ENCODE results near the gene STK24. TPM values are rescaled to one million over a fixed set of nuclear protein-coding genes. Genes with fewer than 3 reads are reported as not detected.

STK24 gene
- total RNA-seq, 3 donors from 2014 or later: 135 to 152 (median 142) TPM

GRCh38 chr13:98483601-98484288 is 93.2 kb downstream of the STK24 start:
- DNase-seq (no peak), ATAC-seq (no peak)
- H3K36me3 Mint-ChIP-seq (ENCODE audit: insufficient read depth): peaks cover 19% of the 10 kb centered on the region
- peaks cover 88% of the 10 kb centered on the region for H3K4me1 Mint-ChIP-seq (ENCODE audit: low read depth)
- H3K4me3 Mint-ChIP-seq: no peak overlapping the region
- no peaks in the 10 kb centered on the region for H3K27me3 Mint-ChIP-seq (ENCODE audit: low read depth)
- no peaks in the 10 kb centered on the region for H3K9me3 Mint-ChIP-seq

- Mint-ChIP-seq H3K4me3 (no peak overlapping the region), H3K36me3 (ENCODE audit: insufficient read depth) (peaks cover 22% of the 10 kb centered on the region), H3K4me1 (ENCODE audit: low read depth) (peaks cover 89% of the 10 kb centered on the region), H3K27me3 (ENCODE audit: low read depth) (no peaks in the 10 kb centered on the region), H3K9me3 (no peaks in the 10 kb centered on the region)
- no peak for ATAC-seq
- no peak for DNase-seq
These were observed 94.1 kb downstream of the STK24 start for GRCh38 chr13:98482476-98483444.

GRCh38 chr13:98480915-98481877 is 95.7 kb downstream of the STK24 start:
- Mint-ChIP-seq H3K4me1 (ENCODE audit: low read depth) (peaks cover 89% of the 10 kb centered on the region), H3K27me3 (ENCODE audit: low read depth) (no peaks in the 10 kb centered on the region), H3K36me3 (ENCODE audit: insufficient read depth) (peaks cover 29% of the 10 kb centered on the region), H3K9me3 (no peaks in the 10 kb centered on the region), H3K4me3 (no peak overlapping the region)
- ATAC-seq (peak; percentile 57 to 61), DNase-seq (no peak)

GRCh38 chr13:98479496-98480003 is 97.4 kb downstream of the STK24 start:
- peaks cover 83% of the 10 kb centered on the region for H3K4me1 Mint-ChIP-seq (ENCODE audit: low read depth)
- no peaks in the 10 kb centered on the region for H3K9me3 Mint-ChIP-seq
- H3K27me3 Mint-ChIP-seq (ENCODE audit: low read depth): no peaks in the 10 kb centered on the region

GRCh38 chr13:98478189-98479129 is 98.4 kb downstream of the STK24 start:
- H3K4me3 Mint-ChIP-seq: peak overlapping the region; percentile 43
- peaks cover 79% of the 10 kb centered on the region for H3K4me1 Mint-ChIP-seq (ENCODE audit: low read depth)
- ATAC-seq (no peak), DNase-seq (no peak)
- peaks cover 33% of the 10 kb centered on the region for H3K36me3 Mint-ChIP-seq (ENCODE audit: insufficient read depth)
- H3K27me3 Mint-ChIP-seq (ENCODE audit: low read depth): no peaks in the 10 kb centered on the region
- no peaks in the 10 kb centered on the region for H3K9me3 Mint-ChIP-seq

More at GRCh38 chr13:98479496-98480003, 97.4 kb downstream of the STK24 start:
- Mint-ChIP-seq H3K4me3 (no peak overlapping the region), H3K36me3 (ENCODE audit: insufficient read depth) (peaks cover 27% of the 10 kb centered on the region)
- DNase-seq (no peak), ATAC-seq (no peak)

- H3K4me1 Mint-ChIP-seq (ENCODE audit: low read depth): peaks cover 69% of the 10 kb centered on the region
- peak overlapping the region; percentile 69 for H3K4me3 Mint-ChIP-seq
- peaks cover 49% of the 10 kb centered on the region for H3K36me3 Mint-ChIP-seq (ENCODE audit: insufficient read depth)
- peak; percentile 82 for DNase-seq
- no peaks in the 10 kb centered on the region for H3K27me3 Mint-ChIP-seq (ENCODE audit: low read depth)
- peak; percentile 86 to 87 for ATAC-seq
- H3K9me3 Mint-ChIP-seq: no peaks in the 10 kb centered on the region
These were observed 100.4 kb downstream of the STK24 start for GRCh38 chr13:98476538-98476966.

- Mint-ChIP-seq H3K4me1 (ENCODE audit: low read depth) (peaks cover 69% of the 10 kb centered on the region), H3K4me3 (peak overlapping the region; percentile 69), H3K9me3 (no peaks in the 10 kb centered on the region), H3K36me3 (ENCODE audit: insufficient read depth) (peaks cover 50% of the 10 kb centered on the region), H3K27me3 (ENCODE audit: low read depth) (no peaks in the 10 kb centered on the region)
- DNase-seq: peak; percentile 61
- ATAC-seq: peak; percentile 41 to 48
These were observed 100.8 kb downstream of the STK24 start for GRCh38 chr13:98476106-98476505.

- ATAC-seq (no peak), DNase-seq (no peak)
- peaks cover 48% of the 10 kb centered on the region for H3K36me3 Mint-ChIP-seq (ENCODE audit: insufficient read depth)
- H3K4me3 Mint-ChIP-seq: no peak overlapping the region
- peaks cover 64% of the 10 kb centered on the region for H3K4me1 Mint-ChIP-seq (ENCODE audit: low read depth)
- no peaks in the 10 kb centered on the region for H3K27me3 Mint-ChIP-seq (ENCODE audit: low read depth)
- H3K9me3 Mint-ChIP-seq: no peaks in the 10 kb centered on the region
These were observed 101.4 kb downstream of the STK24 start for GRCh38 chr13:98475522-98475921.

GRCh38 chr13:98474761-98475160 is 102.1 kb downstream of the STK24 start:
- DNase-seq: no peak
- no peak for ATAC-seq
- Mint-ChIP-seq H3K27me3 (ENCODE audit: low read depth) (no peaks in the 10 kb centered on the region), H3K4me3 (no peak overlapping the region), H3K9me3 (no peaks in the 10 kb centered on the region), H3K36me3 (ENCODE audit: insufficient read depth) (peaks cover 48% of the 10 kb centered on the region), H3K4me1 (ENCODE audit: low read depth) (peaks cover 62% of the 10 kb centered on the region)

GRCh38 chr13:98474292-98474691 is 102.6 kb downstream of the STK24 start:
- DNase-seq (no peak), ATAC-seq (no peak)
- H3K9me3 Mint-ChIP-seq: no peaks in the 10 kb centered on the region
- H3K36me3 Mint-ChIP-seq (ENCODE audit: insufficient read depth): peaks cover 48% of the 10 kb centered on the region
- no peaks in the 10 kb centered on the region for H3K27me3 Mint-ChIP-seq (ENCODE audit: low read depth)
- peaks cover 58% of the 10 kb centered on the region for H3K4me1 Mint-ChIP-seq (ENCODE audit: low read depth)
- no peak overlapping the region for H3K4me3 Mint-ChIP-seq

- DNase-seq (no peak), ATAC-seq (no peak)
- H3K27me3 Mint-ChIP-seq (ENCODE audit: low read depth): no peaks in the 10 kb centered on the region
- no peak overlapping the region for H3K4me3 Mint-ChIP-seq
- H3K36me3 Mint-ChIP-seq (ENCODE audit: insufficient read depth): peaks cover 51% of the 10 kb centered on the region
- no peaks in the 10 kb centered on the region for H3K9me3 Mint-ChIP-seq
- H3K4me1 Mint-ChIP-seq (ENCODE audit: low read depth): peaks cover 54% of the 10 kb centered on the region
These were observed 103.1 kb downstream of the STK24 start for GRCh38 chr13:98473788-98474144.

- H3K4me3 Mint-ChIP-seq: no peak overlapping the region
- H3K9me3 Mint-ChIP-seq: no peaks in the 10 kb centered on the region
- ATAC-seq: no peak
- peaks cover 53% of the 10 kb centered on the region for H3K36me3 Mint-ChIP-seq (ENCODE audit: insufficient read depth)
- H3K27me3 Mint-ChIP-seq (ENCODE audit: low read depth): no peaks in the 10 kb centered on the region
- peaks cover 49% of the 10 kb centered on the region for H3K4me1 Mint-ChIP-seq (ENCODE audit: low read depth)
- DNase-seq: no peak
These were observed 103.6 kb downstream of the STK24 start for GRCh38 chr13:98473135-98473787.

Data from activated T-cell treated with anti-CD3 and anti-CD28 coated beads, Interleukin-2, amount 50 U/mL, for 4 hours (primary cell).